ENCODE data around the gene GJA1. TPM values are rescaled to one million over a fixed set of nuclear protein-coding genes. Genes with fewer than 3 reads are reported as not detected.
"Not testable (repeated sequence)": the region's sequence is repeated elsewhere in the genome, so short reads cannot be mapped to it uniquely, and the experiment has no call there.

GJA1 gene
- total and polyA plus RNA-seq, 8 donors: 3.3 to 30.0 (median 6.6) TPM

- no peak overlapping the region for H3K27ac ChIP-seq
- no peaks in the 10 kb centered on the region for H3K4me1 ChIP-seq
- no peak for TF ChIP-seq CTCF (IDR thresholded peaks at IDR 0.05)
- H3K4me3 ChIP-seq: no peak overlapping the region
- 59 to 72% methylated on average over 4 of the region's 4 CpGs for WGBS, 2 donors
- intact Hi-C loops (cut with DNase I): no loop called here
- FAIRE-seq (no peak), ATAC-seq (no peak), DNase-seq (no peak)
- H3K36me3 ChIP-seq: no peaks in the 10 kb centered on the region
- no peaks in the 10 kb centered on the region for H3K9me3 ChIP-seq
- no peaks in the 10 kb centered on the region for H3K27me3 ChIP-seq
Observed at GRCh38 chr6:121439926-121440325, 4.5 kb downstream of the GJA1 start.

- no peak for ATAC-seq
- no peak for DNase-seq
- H3K4me3 ChIP-seq: no peak overlapping the region
- intact Hi-C loops (cut with DNase I): no loop called here
- whole genome bisulfite sequencing, 2 donors: 55 to 58% methylated on average over 4 of the region's 4 CpGs
- H3K9me3 ChIP-seq: no peaks in the 10 kb centered on the region
- no peaks in the 10 kb centered on the region for H3K36me3 ChIP-seq
- no peak overlapping the region for H3K27ac ChIP-seq
- no peaks in the 10 kb centered on the region for H3K4me1 ChIP-seq
- no peak for TF ChIP-seq CTCF (IDR thresholded peaks at IDR 0.05)
- no peaks in the 10 kb centered on the region for H3K27me3 ChIP-seq
- no peak for FAIRE-seq
Observed at GRCh38 chr6:121441477-121441876, 6.0 kb downstream of the GJA1 start.

- Histone ChIP-seq H3K36me3 (no peaks in the 10 kb centered on the region), H3K9me3 (no peaks in the 10 kb centered on the region), H3K27me3 (no peaks in the 10 kb centered on the region), H3K27ac (no peak overlapping the region), H3K4me1 (no peaks in the 10 kb centered on the region), H3K4me3 (no peak overlapping the region)
- no peak for FAIRE-seq
- WGBS, 2 donors: 60 to 91% methylated on average over 2 of the region's 2 CpGs
- no peak for ATAC-seq
- DNase-seq: no peak
- intact Hi-C loops (cut with DNase I): no loop called here
- no peak for TF ChIP-seq CTCF (IDR thresholded peaks at IDR 0.05)
Observed at GRCh38 chr6:121442576-121442975, 7.1 kb downstream of the GJA1 start.

GRCh38 chr6:121443971-121444541, 8.6 kb downstream of the GJA1 start:
- no peak for TF ChIP-seq CTCF (IDR thresholded peaks at IDR 0.05)
- no peak overlapping the region for H3K4me3 ChIP-seq
- DNase-seq (no peak), FAIRE-seq (no peak), ATAC-seq (no peak)
- no peaks in the 10 kb centered on the region for H3K27me3 ChIP-seq
- no peaks in the 10 kb centered on the region for H3K9me3 ChIP-seq
- no peaks in the 10 kb centered on the region for H3K4me1 ChIP-seq
- no peaks in the 10 kb centered on the region for H3K36me3 ChIP-seq
- intact Hi-C loops (cut with DNase I): no loop called here
- WGBS, 2 donors: 50 to 61% methylated on average over 3 of the region's 3 CpGs
- no peak overlapping the region for H3K27ac ChIP-seq

- FAIRE-seq; ATAC-seq; H3K36me3 ChIP-seq; H3K9me3 ChIP-seq; intact Hi-C loops (cut with DNase I); DNase-seq; H3K4me1 ChIP-seq; H3K4me3 ChIP-seq; H3K27me3 ChIP-seq; H3K27ac ChIP-seq: not testable (repeated sequence)
- 81 to 89% methylated on average over 7 of the region's 7 CpGs for WGBS, 2 donors
Observed at GRCh38 chr6:121446705-121447104, 11.3 kb downstream of the GJA1 start.

- ATAC-seq; H3K27me3 ChIP-seq; H3K4me1 ChIP-seq; intact Hi-C loops (cut with DNase I); H3K36me3 ChIP-seq; H3K4me3 ChIP-seq; H3K27ac ChIP-seq; DNase-seq; H3K9me3 ChIP-seq; FAIRE-seq: not testable (repeated sequence)
- WGBS, 2 donors: 80 to 89% methylated on average over 7 of the region's 7 CpGs
Observed at GRCh38 chr6:121447746-121448145, 12.3 kb downstream of the GJA1 start.

GRCh38 chr6:121448528-121448927, 13.1 kb downstream of the GJA1 start:
- FAIRE-seq; H3K4me1 ChIP-seq; H3K36me3 ChIP-seq; ATAC-seq; H3K27ac ChIP-seq; H3K27me3 ChIP-seq; DNase-seq; H3K4me3 ChIP-seq; H3K9me3 ChIP-seq; intact Hi-C loops (cut with DNase I): not testable (repeated sequence)
- WGBS, 2 donors: 84 to 86% methylated on average over 2 of the region's 2 CpGs
